ENCODE data around the gene CCDC71.

The CCDC71 gene

DNA sequence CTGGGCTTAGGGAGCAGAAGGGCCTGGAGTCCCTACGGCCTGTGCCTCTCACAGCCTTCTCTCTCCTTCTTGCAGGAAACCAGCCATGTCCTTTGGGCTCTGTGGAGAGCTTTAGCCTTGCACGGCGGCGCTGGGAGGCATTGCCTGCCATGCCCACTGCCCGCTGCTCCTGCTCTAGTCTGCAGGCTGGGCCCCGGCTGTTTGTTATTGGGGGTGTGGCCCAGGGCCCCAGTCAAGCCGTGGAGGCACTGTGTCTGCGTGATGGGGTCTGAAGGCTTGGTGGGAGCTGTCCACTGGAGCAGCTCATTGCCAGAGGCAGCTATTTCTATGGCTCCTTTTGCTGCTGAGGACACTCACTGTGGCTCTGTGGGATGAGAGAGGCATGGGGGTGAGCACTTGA, 9.4 kb upstream of the CCDC71 start:
- Mint-ChIP-seq H3K27ac (no peak overlapping the region), H3K36me3 (ENCODE audit: insufficient read depth) (no peaks in the 10 kb centered on the region), H3K9me3 (no peaks in the 10 kb centered on the region), H3K4me1 (ENCODE audit: low read depth in 2 of 2) (peaks cover 7 to 9% of the 10 kb centered on the region in 2 donors), H3K4me3 (no peak overlapping the region), H3K27me3 (peaks cover 15 to 29% of the 10 kb centered on the region in 2 donors)
- ATAC-seq (replicated peaks): no peak
- no peak for DNase-seq

DNA sequence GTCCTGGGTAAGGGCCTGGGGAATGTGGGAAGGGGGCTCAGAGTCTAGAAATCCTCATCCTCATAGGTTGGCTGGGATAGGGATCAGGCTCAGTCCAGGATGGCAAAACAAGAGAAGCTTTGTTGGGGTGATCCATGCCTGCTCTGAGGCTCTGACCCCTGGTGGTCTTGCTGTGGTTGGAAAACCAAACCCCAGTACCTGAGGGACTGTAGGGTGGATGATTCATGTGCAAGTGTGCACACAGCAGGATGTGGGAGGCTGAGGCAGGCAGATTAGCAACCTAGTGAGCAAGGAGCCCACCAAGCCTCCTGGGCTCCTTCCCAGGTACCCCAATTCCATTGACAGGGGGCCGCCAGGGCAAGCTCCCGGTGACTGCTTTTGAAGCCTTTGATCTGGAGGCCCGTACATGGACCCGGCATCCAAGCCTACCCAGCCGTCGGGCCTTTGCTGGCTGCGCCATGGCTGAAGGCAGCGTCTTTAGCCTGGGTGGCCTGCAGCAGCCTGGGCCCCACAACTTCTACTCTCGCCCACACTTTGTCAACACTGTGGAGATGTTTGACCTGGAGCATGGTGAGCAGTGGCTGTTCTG, 8.4 kb upstream of the CCDC71 start:
- no peaks in the 10 kb centered on the region for H3K9me3 Mint-ChIP-seq
- no peak overlapping the region for H3K4me3 Mint-ChIP-seq
- ATAC-seq (replicated peaks): no peak

DNA sequence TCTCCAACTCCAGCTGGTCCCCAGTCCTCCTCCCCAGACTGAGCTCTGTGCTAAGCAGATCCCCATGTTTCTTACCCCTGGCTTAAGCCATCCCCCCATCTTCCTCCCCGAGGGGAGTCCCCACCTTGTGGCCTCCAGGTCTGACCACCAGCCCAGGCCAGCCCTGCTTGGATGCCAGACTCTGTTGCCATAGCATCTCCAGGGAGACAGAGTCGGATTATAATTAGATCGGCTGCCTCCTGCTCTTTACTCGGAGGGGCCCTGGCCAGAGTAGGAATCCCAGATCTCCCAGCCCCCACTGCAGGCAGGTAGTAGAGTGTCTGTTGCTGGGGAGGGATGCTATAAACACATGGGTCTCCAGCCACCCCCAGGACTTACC, 7.7 kb upstream of the CCDC71 start:
- peaks cover 7 to 9% of the 10 kb centered on the region in 2 donors for H3K4me1 Mint-ChIP-seq (ENCODE audit: low read depth in 2 of 2)
- no peak for DNase-seq
- H3K4me3 Mint-ChIP-seq: no peak overlapping the region
- no peak for ATAC-seq (replicated peaks)
- no peak overlapping the region for H3K27ac Mint-ChIP-seq
- peaks cover 5 to 17% of the 10 kb centered on the region in 2 donors for H3K27me3 Mint-ChIP-seq
- H3K36me3 Mint-ChIP-seq (ENCODE audit: insufficient read depth): no peaks in the 10 kb centered on the region
- no peaks in the 10 kb centered on the region for H3K9me3 Mint-ChIP-seq

More for the DNA sequence above, 8.4 kb upstream of the CCDC71 start:
- H3K4me1 Mint-ChIP-seq (ENCODE audit: low read depth in 2 of 2): peaks cover 7 to 9% of the 10 kb centered on the region in 2 donors
- H3K27me3 Mint-ChIP-seq: peaks cover 12 to 24% of the 10 kb centered on the region in 2 donors
- H3K27ac Mint-ChIP-seq: no peak overlapping the region
- no peaks in the 10 kb centered on the region for H3K36me3 Mint-ChIP-seq (ENCODE audit: insufficient read depth)
- no peak for DNase-seq

DNA sequence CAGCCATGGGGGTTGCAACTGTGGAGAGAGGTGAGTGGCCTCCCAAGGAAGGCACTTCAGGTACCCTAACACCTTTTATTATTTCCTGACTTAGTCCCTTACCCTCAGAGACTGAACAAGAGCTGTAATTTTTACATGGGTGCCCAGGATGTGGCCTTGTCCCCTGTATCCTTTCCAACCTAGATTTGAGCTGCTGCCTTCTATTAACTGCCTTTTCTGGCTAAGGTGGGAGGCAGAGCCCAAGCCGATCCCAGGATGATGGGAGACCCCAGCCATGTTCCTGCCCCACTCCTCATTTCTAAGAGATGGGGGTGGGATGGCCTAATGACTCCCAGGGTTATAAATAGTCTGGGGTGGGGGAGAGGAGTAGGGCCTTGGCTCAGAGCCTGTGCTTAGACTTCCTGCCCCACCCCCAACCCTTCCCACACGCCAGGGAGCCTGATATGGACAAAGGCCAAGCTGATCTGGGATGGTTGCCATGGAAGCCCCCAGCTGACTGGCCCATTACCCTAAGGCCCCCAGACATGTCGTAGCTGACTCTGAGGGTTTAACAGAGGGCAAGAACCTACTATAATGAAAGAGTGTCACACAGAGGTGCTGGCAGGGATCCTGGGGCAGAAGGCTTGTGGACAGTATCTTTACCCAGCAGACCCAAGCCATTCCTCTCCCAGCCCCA, 7.1 kb upstream of the CCDC71 start:
- Mint-ChIP-seq H3K36me3 (ENCODE audit: insufficient read depth) (no peaks in the 10 kb centered on the region), H3K27me3 (peaks cover 0 to 12% of the 10 kb centered on the region in 2 donors), H3K4me1 (ENCODE audit: low read depth in 2 of 2) (peaks cover 7 to 9% of the 10 kb centered on the region in 2 donors), H3K9me3 (no peaks in the 10 kb centered on the region), H3K4me3 (no peak overlapping the region), H3K27ac (no peak overlapping the region)
- DNase-seq (no peak), ATAC-seq (replicated peaks) (no peak)

DNA sequence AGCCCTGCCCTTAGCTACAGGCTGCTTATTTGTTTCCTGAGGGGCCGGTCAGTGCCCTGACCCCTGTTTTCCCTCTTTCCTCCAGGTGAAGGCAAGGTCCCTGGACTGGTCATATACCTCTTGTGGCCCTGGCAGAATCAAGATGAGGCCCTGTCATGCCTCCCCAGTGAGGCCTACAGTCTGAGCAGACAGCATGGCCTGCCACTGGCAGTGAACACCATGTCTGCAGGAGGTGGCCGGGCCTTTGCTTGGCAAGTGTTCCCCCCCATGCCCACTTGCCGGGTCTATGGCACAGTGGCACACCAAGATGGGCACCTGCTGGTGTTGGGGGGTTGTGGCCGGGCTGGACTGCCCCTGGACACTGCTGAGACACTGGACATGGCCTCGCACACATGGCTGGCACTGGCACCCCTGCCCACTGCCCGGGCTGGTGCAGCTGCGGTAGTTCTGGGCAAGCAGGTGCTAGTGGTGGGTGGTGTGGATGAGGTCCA, 6.5 kb upstream of the CCDC71 start:
- Mint-ChIP-seq H3K27ac (no peak overlapping the region), H3K4me1 (ENCODE audit: low read depth in 2 of 2) (peaks cover 7 to 9% of the 10 kb centered on the region in 2 donors), H3K9me3 (no peaks in the 10 kb centered on the region), H3K27me3 (peaks cover 0 to 5% of the 10 kb centered on the region in 2 donors), H3K36me3 (ENCODE audit: insufficient read depth) (no peaks in the 10 kb centered on the region), H3K4me3 (peak overlapping the region in 1 of 2 donors; percentile 83)
- no peak for DNase-seq
- ATAC-seq (replicated peaks): no peak

DNA sequence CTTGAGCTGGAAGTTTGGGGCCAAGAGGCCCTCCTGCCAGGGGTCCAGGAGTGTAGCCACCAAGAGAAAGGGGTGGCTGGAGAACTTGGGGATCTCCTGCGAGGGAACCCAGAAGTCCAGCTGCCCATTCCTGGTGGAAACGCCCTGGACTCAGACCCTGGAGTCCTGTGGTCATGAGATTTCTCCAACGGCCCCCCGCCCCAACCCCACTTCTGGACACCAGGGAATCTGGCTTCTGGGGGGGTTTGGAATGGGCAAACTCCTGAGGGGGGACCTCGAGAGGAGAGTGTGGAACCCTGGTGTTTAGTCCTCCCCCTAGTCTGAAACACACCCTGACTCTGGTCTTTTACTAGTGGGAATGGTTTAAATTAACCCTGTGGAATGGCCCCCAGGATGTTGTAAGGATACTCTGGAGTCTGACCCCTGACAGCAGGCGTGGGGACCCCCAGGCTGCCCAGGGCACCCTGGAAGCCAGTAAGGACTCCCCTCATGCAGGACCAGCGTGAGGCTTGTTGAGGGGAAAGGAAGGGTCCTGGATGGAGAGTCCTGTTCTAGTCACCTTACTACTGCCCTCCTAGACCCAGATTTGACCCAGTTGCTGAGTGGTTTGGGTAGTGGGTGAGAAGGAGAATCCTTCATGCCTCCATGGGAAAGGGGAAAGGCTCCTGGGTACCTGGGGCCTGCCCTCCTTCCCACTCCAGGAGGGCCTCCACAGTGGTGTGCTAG, 5.8 kb upstream of the CCDC71 start:
- H3K9me3 Mint-ChIP-seq: no peaks in the 10 kb centered on the region
- H3K27ac Mint-ChIP-seq: no peak overlapping the region
- H3K36me3 Mint-ChIP-seq (ENCODE audit: insufficient read depth): no peaks in the 10 kb centered on the region
- DNase-seq (no peak), ATAC-seq (replicated peaks) (no peak)
- no peaks in the 10 kb centered on the region for H3K27me3 Mint-ChIP-seq
- peak overlapping the region; percentile 81 to 83 for H3K4me3 Mint-ChIP-seq
- peaks cover 7 to 9% of the 10 kb centered on the region in 2 donors for H3K4me1 Mint-ChIP-seq (ENCODE audit: low read depth in 2 of 2)

DNA sequence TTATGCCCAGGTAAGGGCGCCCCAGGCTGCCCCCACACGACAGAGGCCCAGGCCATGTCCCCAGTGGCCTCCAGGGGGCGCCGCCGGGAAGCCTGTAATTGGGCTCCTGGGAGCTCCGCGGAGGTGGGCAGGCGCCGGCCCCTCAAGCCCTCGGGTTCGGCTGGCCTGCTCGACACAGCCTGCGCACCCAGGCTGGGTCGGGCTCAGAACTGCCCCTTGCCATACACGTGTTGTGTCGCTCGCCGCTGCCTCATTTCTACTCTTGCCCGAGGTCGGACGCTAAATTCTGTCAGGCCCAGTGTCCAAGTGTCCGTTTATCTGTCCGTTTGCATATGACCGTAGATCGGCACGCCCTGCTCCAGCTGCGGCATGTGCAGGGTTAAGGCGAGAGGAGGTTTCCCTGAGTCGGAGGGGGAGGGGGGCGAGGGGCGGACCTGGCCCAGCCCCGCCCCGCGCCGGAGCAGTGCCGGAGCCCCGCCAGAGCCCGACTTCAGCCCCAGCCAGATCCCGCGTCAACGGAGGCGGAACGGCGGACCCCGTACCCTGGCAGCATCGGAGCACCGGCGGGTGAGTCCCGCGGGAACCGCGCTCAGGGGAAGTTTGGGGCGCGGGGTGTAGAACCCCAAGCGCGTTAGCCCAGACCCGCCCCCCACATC, 5.1 kb upstream of the CCDC71 start, which contains the start of gene KLHDC8B:
KLHDC8B (plus strand) TSS at position 480 of the 656 bp plus-strand sequence. CDS start 1,172 bp downstream, outside the sequence.
- no peaks in the 10 kb centered on the region for H3K9me3 Mint-ChIP-seq
- H3K27ac Mint-ChIP-seq: peak within 1 kb of the TSS; percentile 10 to 58
- peaks cover 2% of the 10 kb centered on the region for H3K36me3 Mint-ChIP-seq (ENCODE audit: insufficient read depth)
- ATAC-seq (replicated peaks): peak; percentile 84
- H3K27me3 Mint-ChIP-seq: no peaks in the 10 kb centered on the region
- peaks cover 9 to 11% of the 10 kb centered on the region in 2 donors for H3K4me1 Mint-ChIP-seq (ENCODE audit: low read depth in 2 of 2)
- peak; percentile 83 to 89 (median 84) for DNase-seq
- H3K4me3 Mint-ChIP-seq: peak within 1 kb of the TSS; percentile 81 to 83

DNA sequence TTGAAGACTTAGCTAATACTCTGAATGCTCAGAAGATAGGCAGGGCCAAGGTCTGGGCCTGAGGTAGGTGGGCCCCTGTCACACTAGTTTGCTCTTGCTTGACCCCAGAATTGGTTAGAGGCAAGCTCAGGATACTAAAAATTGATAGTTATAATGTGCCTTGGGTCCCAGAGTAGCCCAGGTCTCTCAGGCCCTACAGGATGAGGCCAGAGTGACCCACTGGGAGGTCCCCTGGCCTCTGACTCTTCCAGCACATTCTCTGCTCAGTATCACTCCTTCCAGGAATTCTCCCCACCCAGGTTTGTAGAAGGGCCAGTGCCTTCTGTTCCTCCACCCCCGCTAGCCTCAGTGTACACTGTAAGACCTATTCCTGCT, 4.6 kb upstream of the CCDC71 start:
- ATAC-seq (replicated peaks) (no peak), DNase-seq (no peak)
- peaks cover 5% of the 10 kb centered on the region for H3K36me3 Mint-ChIP-seq (ENCODE audit: insufficient read depth)
- no peaks in the 10 kb centered on the region for H3K9me3 Mint-ChIP-seq
- no peaks in the 10 kb centered on the region for H3K27me3 Mint-ChIP-seq
- H3K4me1 Mint-ChIP-seq (ENCODE audit: low read depth in 2 of 2): peaks cover 9 to 13% of the 10 kb centered on the region in 2 donors
- peak overlapping the region; percentile 10 to 58 for H3K27ac Mint-ChIP-seq
- H3K4me3 Mint-ChIP-seq: peak overlapping the region; percentile 81 to 83

DNA sequence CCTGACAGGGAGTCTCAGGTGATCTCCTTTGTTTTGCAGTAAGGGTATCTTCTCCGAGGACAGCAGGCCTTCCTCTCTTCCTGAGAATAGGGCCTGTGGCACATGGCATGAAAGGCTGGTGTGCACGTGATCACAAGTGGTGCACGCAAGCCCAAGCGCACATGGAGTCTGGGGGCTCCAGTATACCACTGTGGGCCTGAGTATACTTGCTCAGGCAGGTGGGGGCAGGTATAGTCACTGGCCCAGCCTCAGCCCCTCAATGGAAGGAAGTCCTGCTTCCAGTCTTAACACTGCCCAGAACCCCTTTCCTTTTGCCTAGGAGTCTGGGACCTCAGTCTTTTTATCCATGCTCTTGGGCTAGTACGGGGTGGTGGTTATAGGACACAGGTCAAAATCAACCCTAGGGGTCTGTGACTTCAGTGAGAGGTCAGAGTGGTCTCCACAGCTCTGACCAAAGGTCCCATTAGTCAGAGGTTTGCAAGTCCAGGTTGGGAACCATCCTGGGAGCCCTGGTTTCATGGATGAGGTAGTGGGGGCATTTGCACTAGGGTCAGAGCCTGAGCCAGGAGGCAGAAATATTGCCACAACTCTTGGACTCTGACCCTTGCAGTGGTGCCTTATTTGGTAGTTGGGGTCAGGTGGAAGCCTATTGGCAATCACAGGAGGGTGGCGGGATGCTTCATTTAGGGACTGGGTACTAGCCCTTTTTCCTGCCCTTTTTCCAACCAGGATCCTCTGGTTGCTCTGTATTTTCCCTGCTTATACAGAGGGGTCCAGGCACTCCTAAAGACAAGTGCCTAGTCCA, 823 bp upstream of the CCDC71 start:
- DNase-seq (no peak), ATAC-seq (replicated peaks) (no peak)
- no peaks in the 10 kb centered on the region for H3K27me3 Mint-ChIP-seq
- H3K9me3 Mint-ChIP-seq: no peaks in the 10 kb centered on the region
- peaks cover 21 to 31% of the 10 kb centered on the region in 2 donors for H3K4me1 Mint-ChIP-seq (ENCODE audit: low read depth in 2 of 2)
- H3K4me3 Mint-ChIP-seq: peak overlapping the region; percentile 97 to 99
- H3K36me3 Mint-ChIP-seq (ENCODE audit: insufficient read depth): peaks cover 21% of the 10 kb centered on the region
- H3K27ac Mint-ChIP-seq: peak overlapping the region; percentile 96 to 97

DNA sequence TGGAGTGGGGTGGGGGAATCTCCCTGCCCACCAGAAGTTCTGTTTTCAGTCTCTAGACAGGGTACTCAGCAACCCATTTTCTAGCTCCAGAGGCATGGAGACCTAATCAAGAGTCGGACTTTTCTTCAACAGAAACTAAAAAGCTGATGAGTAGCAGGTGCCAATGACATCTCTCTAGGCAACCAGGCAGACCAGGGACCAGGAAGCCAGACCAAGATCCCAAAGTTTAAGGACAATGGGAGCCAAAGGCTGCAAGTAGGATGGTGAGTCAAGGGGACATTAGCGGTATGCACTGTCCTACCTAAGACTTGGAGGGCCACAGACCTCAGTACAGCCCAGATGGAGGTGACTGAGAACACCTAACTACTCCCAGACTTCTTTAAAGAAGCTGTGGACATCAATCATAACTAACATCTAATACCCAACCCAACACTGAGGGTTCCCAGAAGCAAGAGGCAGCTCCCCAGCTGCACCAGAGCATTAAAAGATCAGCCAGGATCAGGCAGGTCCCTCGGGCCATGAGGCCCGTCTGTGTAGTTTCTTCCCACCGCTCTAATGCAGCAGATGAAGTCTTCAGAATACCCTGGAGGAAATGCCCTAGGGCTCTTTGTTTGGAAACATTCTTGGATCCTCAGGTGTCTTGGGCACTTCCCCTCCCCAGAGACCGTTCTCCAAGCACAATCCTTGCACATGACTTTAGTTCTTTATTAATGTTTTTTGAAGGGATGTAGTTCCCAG, 979 bp downstream of the CCDC71 start:
- Mint-ChIP-seq H3K36me3 (ENCODE audit: insufficient read depth) (peaks cover 27% of the 10 kb centered on the region), H3K27me3 (no peaks in the 10 kb centered on the region), H3K9me3 (no peaks in the 10 kb centered on the region), H3K4me3 (peak overlapping the region; percentile 97 to 99), H3K4me1 (ENCODE audit: low read depth in 2 of 2) (peaks cover 15 to 28% of the 10 kb centered on the region in 2 donors), H3K27ac (peak overlapping the region; percentile 96 to 97)
- DNase-seq (no peak), ATAC-seq (replicated peaks) (no peak)

DNA sequence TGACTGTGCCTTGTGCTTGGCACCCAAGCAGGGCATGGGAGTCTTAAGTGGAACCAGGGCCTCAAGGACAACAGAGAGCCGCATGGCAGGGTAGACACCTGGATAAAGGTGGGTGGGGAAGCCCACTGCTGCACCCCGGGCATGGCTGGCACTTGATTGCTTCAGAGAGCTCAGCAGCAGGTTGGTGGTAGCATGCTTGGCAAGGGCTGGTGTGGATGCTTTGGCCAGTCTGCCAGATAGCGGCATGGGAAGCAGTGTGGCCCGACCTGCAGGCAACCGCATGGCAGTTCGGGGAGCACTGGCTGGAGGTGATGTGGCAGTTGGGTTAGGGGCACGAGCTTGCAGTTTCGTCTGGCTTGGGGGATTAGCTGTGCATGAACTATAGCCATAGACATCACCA, 2.5 kb downstream of the CCDC71 start:
- DNase-seq: no peak
- H3K4me1 Mint-ChIP-seq (ENCODE audit: low read depth in 2 of 2): peaks cover 15 to 28% of the 10 kb centered on the region in 2 donors
- no peak overlapping the region for H3K4me3 Mint-ChIP-seq
- H3K27me3 Mint-ChIP-seq: no peaks in the 10 kb centered on the region
- H3K36me3 Mint-ChIP-seq (ENCODE audit: insufficient read depth): peaks cover 32% of the 10 kb centered on the region
- ATAC-seq (replicated peaks): no peak
- peak overlapping the region in 1 of 2 donors; percentile 97 for H3K27ac Mint-ChIP-seq
- H3K9me3 Mint-ChIP-seq: no peaks in the 10 kb centered on the region

DNA sequence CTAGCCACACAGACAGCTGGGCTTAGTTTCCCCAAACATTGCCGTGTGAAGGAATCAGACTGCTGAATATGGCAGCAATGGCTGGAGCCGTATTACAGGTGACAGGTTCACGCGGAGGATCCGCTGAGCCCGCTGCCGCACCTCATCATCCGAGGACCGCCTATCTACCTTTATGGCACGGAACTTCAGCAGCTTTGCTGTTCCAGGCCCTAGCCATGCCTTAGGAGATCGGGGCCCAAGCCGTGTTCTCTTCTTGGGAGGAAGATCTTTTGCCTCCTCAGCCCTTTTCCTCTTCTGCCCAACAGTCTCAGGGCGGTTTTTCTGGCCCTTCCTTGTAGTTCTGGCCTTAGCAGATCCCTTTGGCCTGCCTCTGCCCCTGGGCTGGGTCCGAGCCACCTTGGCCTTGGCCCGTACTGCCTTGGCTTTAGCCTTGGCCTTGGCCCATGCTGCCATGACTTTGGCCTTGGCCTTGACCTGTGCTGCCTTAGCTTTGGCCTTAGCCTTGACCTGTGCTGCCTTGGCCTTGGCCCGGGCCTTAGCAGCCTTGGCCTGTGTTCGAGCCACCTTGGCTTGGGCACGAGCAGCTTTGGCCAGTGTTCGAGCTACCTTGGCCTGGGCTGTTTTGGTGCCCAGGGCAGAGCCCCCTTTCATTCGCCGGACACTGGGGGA, 3.2 kb downstream of the CCDC71 start:
- H3K9me3 Mint-ChIP-seq: no peaks in the 10 kb centered on the region
- H3K27ac Mint-ChIP-seq: no peak overlapping the region
- DNase-seq (no peak), ATAC-seq (replicated peaks) (no peak)
- H3K4me1 Mint-ChIP-seq (ENCODE audit: low read depth in 2 of 2): peaks cover 18 to 28% of the 10 kb centered on the region in 2 donors
- no peak overlapping the region for H3K4me3 Mint-ChIP-seq
- H3K27me3 Mint-ChIP-seq: no peaks in the 10 kb centered on the region
- peaks cover 32% of the 10 kb centered on the region for H3K36me3 Mint-ChIP-seq (ENCODE audit: insufficient read depth)

Measured in effector memory CD8-positive, alpha-beta T cell (primary cell).